Neutrophil (primary cell): ENCODE data around the gene SLC25A45.
A peak's percentile ranks its signal among the peaks of the same experiment; 100 is the strongest.

Source experiments
- H3K27ac ChIP-seq: fragments of 200-600 bp; sonication (generic); 2 replicates; pipeline ENCODE4 v1.5.1; 2016; ENCODE audit warnings: mild to moderate bottlenecking, moderate library complexity
- H3K27me3 ChIP-seq: fragments of 200-600 bp; sonication (generic); 2 replicates; pipeline ENCODE4 v1.6.0; 2016; ENCODE audit warnings: mild to moderate bottlenecking
- H3K36me3 ChIP-seq: fragments of 200-600 bp; sonication (generic); 2 replicates; pipeline ENCODE4 v1.5.1; 2017
- H3K4me1 ChIP-seq, 2 experiments: fragments of 200-600 bp in 1 of 2; sonication (generic) in 1 of 2; 1 replicate in 1 of 2; 2 replicates in 1 of 2; pipeline versions ENCODE4 v1.5.1 to v1.6.1; 2013 to 2016; ENCODE audit warnings: low read depth in 1 of 2, low read length in 1 of 2, mild to moderate bottlenecking in 1 of 2, moderate library complexity in 1 of 2; ENCODE audit not compliant: control insufficient read depth in 1 of 2, insufficient read depth in 1 of 2
- H3K4me3 ChIP-seq, 2 experiments: fragments of 200-600 bp in 1 of 2; sonication (generic) in 1 of 2; 1 replicate in 1 of 2; 2 replicates in 1 of 2; pipeline ENCODE4 v1.5.1; 2013 to 2016; ENCODE audit warnings: low read depth in 1 of 2, low read length in 1 of 2, mild to moderate bottlenecking in 1 of 2, moderate library complexity in 1 of 2
- H3K9me3 ChIP-seq: fragments of 200-600 bp; sonication (generic); 2 replicates; pipeline ENCODE4 v1.5.1; 2016
- CTCF ChIP-seq: fragments of 200-600 bp; sonication (generic); IDR thresholded peaks from 2 replicates; pipeline ENCODE4 v1.5.1; 2016; ENCODE audit warnings: antibody characterized with exemption

Gene SLC25A45

DNA sequence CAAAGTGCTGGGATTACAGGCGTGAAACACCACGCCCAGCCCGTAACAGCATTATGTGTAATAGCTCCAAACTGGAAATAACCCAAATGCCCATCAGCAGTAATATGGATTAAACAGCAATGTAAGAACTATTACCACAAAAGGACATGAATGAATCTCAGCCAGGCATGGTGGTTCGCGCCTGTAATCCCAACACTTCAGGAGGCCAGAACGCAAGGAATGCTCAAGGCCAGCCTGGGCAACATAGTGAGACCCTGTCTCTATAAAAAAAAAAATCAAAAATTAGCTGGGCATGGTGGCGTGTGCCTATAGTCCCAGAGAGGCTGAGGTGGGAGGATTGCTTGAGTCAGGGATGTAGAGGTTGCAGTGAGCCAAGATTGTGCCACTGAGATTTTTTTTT, 51.9 kb downstream of the SLC25A45 start:
- H3K4me3 ChIP-seq: no peak overlapping the region

GRCh38 chr11:65329944-65330403, 52.5 kb downstream of the SLC25A45 start:
- no peaks in the 10 kb centered on the region for H3K36me3 ChIP-seq
- no peak overlapping the region for H3K4me3 ChIP-seq
- no peaks in the 10 kb centered on the region for H3K9me3 ChIP-seq
- no peak overlapping the region for H3K27ac ChIP-seq
- peaks cover 8 to 13% of the 10 kb centered on the region in 2 experiments for H3K4me1 ChIP-seq
- no peaks in the 10 kb centered on the region for H3K27me3 ChIP-seq
- TF ChIP-seq CTCF: peak; percentile 74

More for the DNA sequence above, 51.9 kb downstream of the SLC25A45 start:
- peaks cover 14 to 19% of the 10 kb centered on the region in 2 experiments for H3K4me1 ChIP-seq
- no peaks in the 10 kb centered on the region for H3K36me3 ChIP-seq
- TF ChIP-seq CTCF: no peak
- H3K9me3 ChIP-seq: no peaks in the 10 kb centered on the region
- no peak overlapping the region for H3K27ac ChIP-seq
- no peaks in the 10 kb centered on the region for H3K27me3 ChIP-seq

- no peaks in the 10 kb centered on the region for H3K36me3 ChIP-seq
- no peaks in the 10 kb centered on the region for H3K9me3 ChIP-seq
- no peak overlapping the region for H3K4me3 ChIP-seq
- H3K27ac ChIP-seq: no peak overlapping the region
- TF ChIP-seq CTCF: no peak
- peaks cover 4 to 8% of the 10 kb centered on the region in 2 experiments for H3K4me1 ChIP-seq
- H3K27me3 ChIP-seq: no peaks in the 10 kb centered on the region
Measured at GRCh38 chr11:65329478-65329877, 53.0 kb downstream of the SLC25A45 start.

DNA sequence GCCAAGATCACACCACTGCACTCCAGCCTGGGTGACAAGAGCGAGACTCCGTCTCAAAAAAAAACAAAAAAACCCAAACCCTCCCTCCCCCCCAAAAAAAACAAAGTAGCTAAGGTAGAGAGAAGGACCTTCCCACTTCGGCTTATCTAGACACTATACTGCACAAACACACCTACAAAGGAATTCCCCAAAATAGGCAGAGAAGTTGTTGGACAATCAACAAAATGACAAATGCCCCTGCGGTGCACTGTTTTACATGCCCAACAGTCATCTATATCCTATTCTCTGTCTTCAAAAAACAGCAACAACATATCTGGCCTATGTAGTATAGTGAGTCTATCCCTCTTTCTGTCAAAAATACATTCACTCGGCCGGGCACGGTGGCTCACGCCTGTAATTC, 55.4 kb downstream of the SLC25A45 start:
- H3K4me3 ChIP-seq: no peak overlapping the region
- no peaks in the 10 kb centered on the region for H3K27me3 ChIP-seq
- no peaks in the 10 kb centered on the region for H3K9me3 ChIP-seq
- TF ChIP-seq CTCF: no peak
- no peaks in the 10 kb centered on the region for H3K4me1 ChIP-seq
- no peak overlapping the region for H3K27ac ChIP-seq
- peaks cover 8% of the 10 kb centered on the region for H3K36me3 ChIP-seq

DNA sequence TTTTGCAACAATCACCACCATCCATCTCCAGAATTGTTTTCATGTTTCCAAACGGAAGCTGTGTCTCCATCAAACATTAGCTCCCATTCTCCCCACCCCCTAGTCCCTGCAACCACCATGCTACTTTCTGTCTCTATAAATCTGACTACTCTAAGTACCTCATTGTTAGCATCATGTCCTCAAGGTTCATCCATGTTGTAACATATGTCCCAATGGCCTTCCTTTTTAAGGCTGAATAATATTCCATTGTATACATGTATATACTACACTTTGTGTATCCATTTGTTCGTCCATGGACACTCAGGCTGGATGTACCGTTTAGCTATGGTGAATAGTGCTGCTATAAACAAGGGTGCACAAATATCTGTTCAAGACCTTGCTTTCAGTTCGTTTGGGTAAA, 57.0 kb downstream of the SLC25A45 start:
- Histone ChIP-seq H3K36me3 (peaks cover 24% of the 10 kb centered on the region), H3K9me3 (no peaks in the 10 kb centered on the region), H3K4me1 (no peaks in the 10 kb centered on the region), H3K4me3 (no peak overlapping the region), H3K27me3 (no peaks in the 10 kb centered on the region), H3K27ac (no peak overlapping the region)
- TF ChIP-seq CTCF: no peak
